ENCODE measurements around the gene SLAIN1.

The SLAIN1 gene

DNA sequence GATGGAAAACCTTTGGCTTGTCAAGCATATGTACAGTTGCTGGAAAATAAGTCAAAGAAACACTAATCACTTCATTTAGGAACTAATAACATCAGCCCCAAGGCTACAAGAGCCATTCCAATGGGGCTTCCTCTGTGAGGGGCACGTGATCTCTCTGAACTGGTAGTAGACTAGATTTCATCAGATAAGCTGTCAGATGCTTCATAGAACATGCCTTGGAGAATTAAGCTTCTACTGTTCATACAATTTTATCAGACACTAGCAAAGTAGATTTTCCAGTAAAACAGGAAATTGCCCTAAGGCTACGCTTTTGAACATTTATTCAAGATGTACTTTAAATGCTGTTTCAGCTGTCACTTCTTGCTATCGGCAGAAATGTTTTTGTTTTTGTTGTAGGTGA, 113.4 kb downstream of the SLAIN1 start:
- Histone ChIP-seq H3K36me3 (ENCODE audit: insufficient read depth) (no peaks in the 10 kb centered on the region), H3K27me3 (ENCODE audit: insufficient read depth, low read depth) (no peaks in the 10 kb centered on the region), H3K4me2 (no peak overlapping the region), H3K79me2 (ENCODE audit: insufficient read depth, low read depth) (no peaks in the 10 kb centered on the region), H3K4me1 (ENCODE audit: low read depth, poor library complexity, severe bottlenecking) (no peaks in the 10 kb centered on the region), H3K27ac (no peak overlapping the region), H3K4me3 (IDR thresholded peaks at IDR 0.05; ENCODE audit: insufficient read depth, low read depth, low read length) (no peak overlapping the region), H3K9ac (no peak overlapping the region), H2AFZ (ENCODE audit: low read depth) (no peak overlapping the region), H4K20me1 (ENCODE audit: insufficient read depth) (no peaks in the 10 kb centered on the region)
- TF ChIP-seq, protein P1, sequence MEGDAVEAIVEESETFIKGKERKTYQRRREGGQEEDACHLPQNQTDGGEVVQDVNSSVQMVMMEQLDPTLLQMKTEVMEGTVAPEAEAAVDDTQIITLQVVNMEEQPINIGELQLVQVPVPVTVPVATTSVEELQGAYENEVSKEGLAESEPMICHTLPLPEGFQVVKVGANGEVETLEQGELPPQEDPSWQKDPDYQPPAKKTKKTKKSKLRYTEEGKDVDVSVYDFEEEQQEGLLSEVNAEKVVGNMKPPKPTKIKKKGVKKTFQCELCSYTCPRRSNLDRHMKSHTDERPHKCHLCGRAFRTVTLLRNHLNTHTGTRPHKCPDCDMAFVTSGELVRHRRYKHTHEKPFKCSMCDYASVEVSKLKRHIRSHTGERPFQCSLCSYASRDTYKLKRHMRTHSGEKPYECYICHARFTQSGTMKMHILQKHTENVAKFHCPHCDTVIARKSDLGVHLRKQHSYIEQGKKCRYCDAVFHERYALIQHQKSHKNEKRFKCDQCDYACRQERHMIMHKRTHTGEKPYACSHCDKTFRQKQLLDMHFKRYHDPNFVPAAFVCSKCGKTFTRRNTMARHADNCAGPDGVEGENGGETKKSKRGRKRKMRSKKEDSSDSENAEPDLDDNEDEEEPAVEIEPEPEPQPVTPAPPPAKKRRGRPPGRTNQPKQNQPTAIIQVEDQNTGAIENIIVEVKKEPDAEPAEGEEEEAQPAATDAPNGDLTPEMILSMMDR (conservative IDR thresholded peaks at IDR 0.05; ENCODE audit: low read depth, low read length): no peak

DNA sequence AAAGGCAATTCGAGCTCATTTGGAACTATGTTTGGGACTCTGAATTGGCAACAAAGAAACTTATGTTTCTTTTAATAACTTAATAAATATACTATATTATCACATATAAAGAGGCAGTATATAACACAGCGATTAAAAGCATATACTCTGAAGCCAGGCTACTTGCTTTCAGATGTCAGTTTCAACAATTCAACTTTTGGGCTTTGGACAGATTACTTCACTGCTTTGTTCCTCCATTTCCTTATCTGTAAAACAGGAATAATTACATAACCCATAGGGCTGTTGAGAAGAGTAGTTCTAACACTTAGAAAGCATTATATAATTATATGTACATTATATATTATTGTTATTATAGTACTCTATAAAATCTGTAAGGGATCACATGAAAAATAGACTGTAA, 113.9 kb downstream of the SLAIN1 start:
- TF ChIP-seq, protein P1 (conservative IDR thresholded peaks at IDR 0.05; ENCODE audit: low read depth, low read length): no peak

DNA sequence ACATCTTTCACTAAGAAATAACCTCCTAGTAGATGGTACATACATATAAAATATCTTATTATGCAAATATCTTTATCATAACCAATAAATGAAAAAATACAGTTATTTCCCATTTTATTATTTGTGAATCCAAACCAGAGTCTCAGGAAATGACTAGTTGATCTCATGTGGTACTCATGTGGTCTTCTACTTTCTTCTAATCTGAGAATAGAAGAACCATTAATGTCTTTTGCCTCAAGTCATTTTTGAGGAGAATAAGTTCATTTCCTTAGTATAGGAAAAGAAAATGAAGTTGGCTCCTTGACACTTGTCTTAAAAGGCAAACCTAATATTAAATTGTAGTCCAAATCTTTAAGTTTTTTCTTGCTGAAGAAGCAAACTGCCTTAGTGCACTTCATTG, 114.5 kb downstream of the SLAIN1 start:
- Histone ChIP-seq H3K36me3 (ENCODE audit: insufficient read depth) (no peaks in the 10 kb centered on the region), H2AFZ (ENCODE audit: low read depth) (no peak overlapping the region), H3K4me2 (no peak overlapping the region), H3K27ac (no peak overlapping the region), H3K4me3 (IDR thresholded peaks at IDR 0.05; ENCODE audit: insufficient read depth, low read depth, low read length) (no peak overlapping the region), H3K27me3 (ENCODE audit: insufficient read depth, low read depth) (no peaks in the 10 kb centered on the region), H4K20me1 (ENCODE audit: insufficient read depth) (no peaks in the 10 kb centered on the region), H3K4me1 (ENCODE audit: low read depth, poor library complexity, severe bottlenecking) (no peaks in the 10 kb centered on the region), H3K79me2 (ENCODE audit: insufficient read depth, low read depth) (no peaks in the 10 kb centered on the region), H3K9ac (no peak overlapping the region)
- TF ChIP-seq, protein P1 (conservative IDR thresholded peaks at IDR 0.05; ENCODE audit: low read depth, low read length): no peak

More for the DNA sequence above, 113.9 kb downstream of the SLAIN1 start:
- Histone ChIP-seq H3K4me2 (no peak overlapping the region), H3K4me1 (ENCODE audit: low read depth, poor library complexity, severe bottlenecking) (no peaks in the 10 kb centered on the region), H2AFZ (ENCODE audit: low read depth) (no peak overlapping the region), H4K20me1 (ENCODE audit: insufficient read depth) (no peaks in the 10 kb centered on the region), H3K36me3 (ENCODE audit: insufficient read depth) (no peaks in the 10 kb centered on the region), H3K27ac (no peak overlapping the region), H3K27me3 (ENCODE audit: insufficient read depth, low read depth) (no peaks in the 10 kb centered on the region), H3K79me2 (ENCODE audit: insufficient read depth, low read depth) (no peaks in the 10 kb centered on the region), H3K4me3 (IDR thresholded peaks at IDR 0.05; ENCODE audit: insufficient read depth, low read depth, low read length) (no peak overlapping the region), H3K9ac (no peak overlapping the region)

Data from KMS-11 (cell line).